ENCODE measurements around the gene CXCR5.

The CXCR5 gene

DNA sequence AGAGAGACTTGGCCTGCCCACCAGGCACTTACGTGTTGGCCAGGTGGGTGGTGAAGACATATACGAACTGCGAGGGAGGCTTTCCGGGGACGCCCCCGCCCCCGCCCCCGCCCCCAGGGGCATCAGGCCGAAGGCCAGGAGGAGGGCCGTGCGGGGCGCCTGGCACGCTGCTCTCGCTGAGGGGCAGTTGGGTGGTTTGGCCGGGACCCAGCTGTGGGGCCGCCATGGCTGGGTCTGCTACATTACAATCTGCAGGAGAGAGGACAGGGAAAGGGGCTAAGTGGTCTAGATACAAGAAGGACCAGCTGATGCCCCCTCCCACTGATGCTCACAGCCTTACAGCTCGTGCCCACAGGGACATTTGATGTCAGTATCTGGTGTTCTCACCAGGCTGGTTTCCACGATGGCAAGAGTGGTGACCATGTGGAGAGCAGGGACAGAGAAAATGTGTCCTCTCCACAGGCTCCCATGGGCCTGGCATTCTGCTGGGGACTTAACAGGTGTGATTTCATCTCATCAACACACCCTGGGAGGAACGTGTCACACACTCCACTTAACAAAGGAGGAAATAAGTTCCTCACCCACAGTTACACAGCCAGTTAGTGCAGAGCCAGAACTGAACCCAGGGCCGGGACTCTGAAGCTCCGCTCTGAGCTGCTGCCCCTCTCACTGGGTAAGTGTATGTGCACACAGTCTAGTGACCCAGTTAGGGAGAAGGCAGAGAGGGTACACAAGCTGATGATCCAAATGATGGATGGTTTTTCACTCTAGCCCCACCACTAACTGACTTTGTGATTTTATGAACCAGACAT, 19.7 kb downstream of the CXCR5 start:
- TF ChIP-seq, protein P1, sequence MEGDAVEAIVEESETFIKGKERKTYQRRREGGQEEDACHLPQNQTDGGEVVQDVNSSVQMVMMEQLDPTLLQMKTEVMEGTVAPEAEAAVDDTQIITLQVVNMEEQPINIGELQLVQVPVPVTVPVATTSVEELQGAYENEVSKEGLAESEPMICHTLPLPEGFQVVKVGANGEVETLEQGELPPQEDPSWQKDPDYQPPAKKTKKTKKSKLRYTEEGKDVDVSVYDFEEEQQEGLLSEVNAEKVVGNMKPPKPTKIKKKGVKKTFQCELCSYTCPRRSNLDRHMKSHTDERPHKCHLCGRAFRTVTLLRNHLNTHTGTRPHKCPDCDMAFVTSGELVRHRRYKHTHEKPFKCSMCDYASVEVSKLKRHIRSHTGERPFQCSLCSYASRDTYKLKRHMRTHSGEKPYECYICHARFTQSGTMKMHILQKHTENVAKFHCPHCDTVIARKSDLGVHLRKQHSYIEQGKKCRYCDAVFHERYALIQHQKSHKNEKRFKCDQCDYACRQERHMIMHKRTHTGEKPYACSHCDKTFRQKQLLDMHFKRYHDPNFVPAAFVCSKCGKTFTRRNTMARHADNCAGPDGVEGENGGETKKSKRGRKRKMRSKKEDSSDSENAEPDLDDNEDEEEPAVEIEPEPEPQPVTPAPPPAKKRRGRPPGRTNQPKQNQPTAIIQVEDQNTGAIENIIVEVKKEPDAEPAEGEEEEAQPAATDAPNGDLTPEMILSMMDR (IDR thresholded peaks at IDR 0.05), result no peak
- no peak overlapping the region for H3K4me3 ChIP-seq (ENCODE audit: low read depth in 1 of 2, low read length in 1 of 2)

DNA sequence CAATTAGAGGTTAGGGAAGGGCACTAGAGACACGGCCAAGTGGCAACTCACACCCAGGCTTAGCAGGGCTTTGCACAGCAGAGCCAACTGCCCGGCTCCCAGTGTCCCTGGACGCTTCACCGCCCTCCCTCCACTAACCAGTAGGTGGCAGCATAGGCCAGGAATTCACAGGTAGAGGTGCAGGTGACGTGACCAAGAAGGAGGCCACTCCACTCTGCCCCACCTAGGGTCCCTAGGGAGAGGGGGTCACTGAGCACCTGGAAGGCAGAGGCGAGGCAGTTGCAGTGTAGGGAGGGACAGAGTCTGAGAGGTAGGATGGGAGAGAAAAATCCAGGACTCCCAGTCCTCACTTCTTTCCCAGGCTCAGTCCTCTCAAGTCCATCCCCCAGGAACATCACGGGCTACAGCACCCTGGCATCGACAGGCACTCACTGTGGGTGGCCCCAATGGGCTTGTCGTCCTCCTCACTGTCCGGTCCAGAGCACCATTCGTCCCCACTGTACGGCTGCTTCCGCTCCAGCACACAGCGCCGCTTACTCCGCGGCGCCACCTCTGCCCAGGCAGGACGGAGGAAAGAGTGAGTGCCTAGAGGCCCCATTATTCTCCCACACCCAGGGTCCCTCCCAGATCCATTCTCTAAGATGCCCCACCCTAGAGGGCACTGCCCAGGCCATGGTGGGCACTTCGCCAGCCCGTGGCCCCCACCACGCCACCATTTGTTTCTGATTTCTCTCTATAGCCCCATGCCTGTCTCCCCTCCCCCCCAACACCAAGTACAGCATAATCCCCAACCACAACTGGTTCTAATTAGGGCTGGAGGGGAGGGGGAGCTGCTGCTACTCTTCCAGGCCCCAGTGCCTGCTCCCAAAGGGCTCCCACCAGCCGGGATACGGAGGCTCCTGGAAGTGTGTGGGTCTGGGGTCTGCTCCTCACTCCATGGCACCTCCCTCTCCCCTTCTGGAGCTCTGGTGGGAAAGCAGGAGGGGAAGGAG, 23.7 kb downstream of the CXCR5 start:
- no peak overlapping the region for H3K4me3 ChIP-seq (ENCODE audit: low read depth in 1 of 2, low read length in 1 of 2)
- peaks cover 31% of the 10 kb centered on the region for H3K27me3 ChIP-seq
- no peaks in the 10 kb centered on the region for H3K9me3 ChIP-seq
- TF ChIP-seq, protein P1 (IDR thresholded peaks at IDR 0.05), result peak; percentile 97
- peaks cover 18% of the 10 kb centered on the region for H3K36me3 ChIP-seq
- H3K4me1 ChIP-seq (ENCODE audit: control insufficient read depth in 1 of 2, insufficient read depth in 1 of 2, low read depth in 1 of 2, low read length in 1 of 2), result peaks cover 4 to 9% of the 10 kb centered on the region in 2 experiments
- peak overlapping the region; percentile 36 for H3K27ac ChIP-seq

More for the DNA sequence above, 19.7 kb downstream of the CXCR5 start:
- Histone ChIP-seq H3K4me1 (ENCODE audit: control insufficient read depth in 1 of 2, insufficient read depth in 1 of 2, low read depth in 1 of 2, low read length in 1 of 2) (no peaks in the 10 kb centered on the region), H3K9me3 (no peaks in the 10 kb centered on the region), H3K27me3 (no peaks in the 10 kb centered on the region), H3K27ac (no peak overlapping the region), H3K36me3 (peaks cover 37% of the 10 kb centered on the region)

DNA sequence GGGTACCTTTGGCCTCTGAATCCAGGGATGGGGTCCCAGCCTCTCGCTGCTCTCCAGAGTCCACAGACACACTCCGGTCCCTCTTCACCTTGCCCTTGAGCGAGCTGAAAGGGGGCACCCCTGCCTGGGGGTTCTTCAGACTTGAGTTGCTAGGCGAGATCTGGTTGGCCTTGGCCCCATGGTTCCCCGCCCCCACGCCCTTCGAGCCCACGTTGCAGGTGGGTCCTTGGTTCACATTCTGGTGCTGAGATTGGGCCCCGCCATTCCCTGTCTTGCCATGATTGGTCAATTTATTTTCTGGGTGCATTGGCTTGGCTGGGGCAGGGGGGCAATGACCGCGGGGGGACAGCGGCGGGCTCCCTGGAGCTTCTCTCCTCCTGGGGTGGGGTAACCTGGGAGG, 24.6 kb downstream of the CXCR5 start:
- no peak overlapping the region for H3K27ac ChIP-seq
- H3K36me3 ChIP-seq, result peaks cover 9% of the 10 kb centered on the region
- peaks cover 31% of the 10 kb centered on the region for H3K27me3 ChIP-seq
- TF ChIP-seq, protein P1 (IDR thresholded peaks at IDR 0.05), result no peak
- no peak overlapping the region for H3K4me3 ChIP-seq (ENCODE audit: low read depth in 1 of 2, low read length in 1 of 2)
- peaks cover 13 to 18% of the 10 kb centered on the region in 2 experiments for H3K4me1 ChIP-seq (ENCODE audit: control insufficient read depth in 1 of 2, insufficient read depth in 1 of 2, low read depth in 1 of 2, low read length in 1 of 2)
- no peaks in the 10 kb centered on the region for H3K9me3 ChIP-seq

DNA sequence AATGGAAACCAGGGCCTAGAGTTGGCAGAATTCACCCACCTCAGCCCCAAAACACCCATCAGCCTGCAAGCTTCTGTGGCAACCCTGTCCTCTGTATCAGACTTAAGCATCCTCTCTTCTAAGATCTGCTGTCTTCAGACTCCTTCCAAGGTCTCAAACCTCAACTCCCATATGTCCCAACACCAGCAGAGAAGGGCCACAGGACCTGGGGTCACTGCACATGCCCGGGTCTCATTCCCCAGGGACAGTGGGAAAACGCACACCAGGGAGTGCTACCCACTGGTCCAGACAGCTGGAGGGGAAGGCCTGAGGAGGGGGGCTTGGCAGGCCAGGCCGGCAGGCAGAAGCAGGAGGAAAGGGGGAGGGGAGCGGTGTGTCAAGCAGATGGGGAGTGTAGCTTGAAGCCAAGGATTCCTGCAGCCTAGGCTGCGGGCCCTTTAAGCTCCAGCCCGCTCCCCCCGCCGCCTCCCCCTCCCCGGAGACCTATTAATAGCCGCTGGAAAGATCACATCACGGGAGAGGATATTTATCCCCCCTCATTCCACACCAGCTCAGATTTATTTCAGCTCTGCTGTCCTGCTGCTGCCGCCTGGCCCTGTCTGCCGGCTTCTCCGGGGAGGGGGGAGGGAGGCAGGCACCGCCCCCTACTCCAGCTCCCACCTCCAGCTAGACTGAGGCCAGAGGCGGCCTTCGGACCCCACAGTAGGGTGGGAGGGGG, 25.4 kb downstream of the CXCR5 start:
- Histone ChIP-seq H3K36me3 (peaks cover 1% of the 10 kb centered on the region), H3K4me3 (ENCODE audit: low read depth in 1 of 2, low read length in 1 of 2) (no peak overlapping the region), H3K4me1 (ENCODE audit: control insufficient read depth in 1 of 2, insufficient read depth in 1 of 2, low read depth in 1 of 2, low read length in 1 of 2) (peaks cover 14 to 20% of the 10 kb centered on the region in 2 experiments), H3K27me3 (peaks cover 31% of the 10 kb centered on the region), H3K27ac (no peak overlapping the region), H3K9me3 (no peaks in the 10 kb centered on the region)
- TF ChIP-seq, protein P1 (IDR thresholded peaks at IDR 0.05), result no peak

All from neutrophil (primary cell).